HEK293 (cell line): Measurements from ENCODE around the gene FAM32A.

Experiments used
- MYNN ChIP-seq: fragments of 450-650 bp; formaldehyde crosslinking; IDR thresholded peaks from 2 replicates; pipeline ENCODE4 v1.5.1; 2016; ENCODE audit warnings: missing biosample characterization, missing genetic modification characterization, borderline replicate concordance
- ZNF510 ChIP-seq: fragments of 450-650 bp; formaldehyde crosslinking; IDR thresholded peaks from 2 replicates; pipeline ENCODE4 v1.5.1; 2018; ENCODE audit warnings: mild to moderate bottlenecking, missing genetic modification characterization, missing biosample characterization; ENCODE audit not compliant: insufficient replicate concordance
- ZNF621 ChIP-seq: fragments of 450-650 bp; formaldehyde crosslinking; IDR thresholded peaks from 2 replicates; pipeline ENCODE4 v1.5.1; 2017; ENCODE audit warnings: missing biosample characterization, missing genetic modification characterization
- TF ChIP-seq, protein P1 (sequence below): fragments of 450-650 bp; IDR thresholded peaks from 2 replicates; pipeline ENCODE4 v1.5.1; 2018; ENCODE audit warnings: missing biosample characterization, missing genetic modification characterization
- TF ChIP-seq, protein P2 (sequence below): fragments of 450-650 bp; formaldehyde crosslinking; IDR thresholded peaks from 2 replicates; pipeline ENCODE4 v1.5.1; 2016; ENCODE audit warnings: missing biosample characterization, missing genetic modification characterization
- TF ChIP-seq, protein P3 (sequence below): fragments of 450-650 bp; formaldehyde crosslinking; IDR thresholded peaks from 2 replicates; pipeline ENCODE4 v1.5.1; 2016; ENCODE audit warnings: missing biosample characterization, missing genetic modification characterization, low read depth
- TF ChIP-seq, protein P4 (sequence below): fragments of 450-650 bp; formaldehyde crosslinking; IDR thresholded peaks from 2 replicates; pipeline ENCODE4 v1.5.1; 2016; ENCODE audit warnings: missing biosample characterization, missing genetic modification characterization, borderline replicate concordance
- TF ChIP-seq, protein P5 (sequence below): fragments of 450-650 bp; formaldehyde crosslinking; IDR thresholded peaks from 2 replicates; pipeline ENCODE4 v1.5.1; 2017; ENCODE audit warnings: missing biosample characterization, mild to moderate bottlenecking, missing genetic modification characterization, moderate library complexity
- TF ChIP-seq, protein P6 (sequence below): fragments of 450-650 bp; formaldehyde crosslinking; IDR thresholded peaks from 2 replicates; pipeline ENCODE4 v1.5.1; 2016; ENCODE audit warnings: missing biosample characterization, missing genetic modification characterization

DNA sequence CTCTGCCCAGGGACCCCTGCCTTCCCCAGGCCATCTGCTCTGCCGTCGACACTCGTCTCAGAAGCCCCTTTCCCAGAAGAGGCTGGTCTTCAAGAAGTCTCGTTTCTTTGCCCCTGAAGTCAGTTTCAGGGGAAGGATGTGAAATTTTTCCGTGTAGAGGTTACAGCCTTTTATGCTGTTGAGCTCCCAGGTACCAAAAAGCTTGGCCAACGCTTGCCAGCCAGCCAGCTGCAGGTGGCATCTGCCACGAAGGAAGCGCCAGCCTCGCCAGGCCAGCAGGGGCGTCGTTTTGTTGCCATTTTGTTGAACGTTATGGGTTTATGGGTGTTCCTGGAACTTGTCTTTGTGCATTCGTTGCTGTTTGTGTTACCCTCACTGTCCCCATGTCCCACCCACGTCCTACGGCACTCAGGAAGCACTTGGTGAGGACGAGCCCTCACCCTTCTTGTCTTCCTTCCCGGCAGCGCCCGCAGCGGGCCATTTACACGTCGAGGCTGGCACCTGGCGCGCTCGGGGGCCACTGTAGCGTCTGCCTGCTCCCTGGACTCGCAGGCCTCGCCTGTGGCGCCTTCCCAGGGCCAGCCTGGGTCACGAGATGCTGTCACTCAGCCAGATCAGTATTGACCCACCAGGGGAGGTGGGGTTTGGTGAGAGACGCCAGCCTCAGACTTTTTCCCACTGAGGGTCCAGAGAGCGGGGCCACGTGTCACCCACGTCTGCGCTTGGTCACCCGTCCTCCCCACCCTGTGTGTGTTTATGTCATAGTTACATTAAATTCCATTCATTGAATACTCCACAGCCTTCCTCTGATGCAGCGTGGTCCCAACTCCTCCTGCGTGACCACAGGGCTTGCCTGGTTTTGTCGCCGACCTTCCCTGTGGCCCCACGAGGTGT is 49.6 kb downstream of the FAM32A start:
- no peak for TF ChIP-seq MYNN
- TF ChIP-seq ZNF510 (tag by site-specific recombination): no peak
- TF ChIP-seq, protein P1, sequence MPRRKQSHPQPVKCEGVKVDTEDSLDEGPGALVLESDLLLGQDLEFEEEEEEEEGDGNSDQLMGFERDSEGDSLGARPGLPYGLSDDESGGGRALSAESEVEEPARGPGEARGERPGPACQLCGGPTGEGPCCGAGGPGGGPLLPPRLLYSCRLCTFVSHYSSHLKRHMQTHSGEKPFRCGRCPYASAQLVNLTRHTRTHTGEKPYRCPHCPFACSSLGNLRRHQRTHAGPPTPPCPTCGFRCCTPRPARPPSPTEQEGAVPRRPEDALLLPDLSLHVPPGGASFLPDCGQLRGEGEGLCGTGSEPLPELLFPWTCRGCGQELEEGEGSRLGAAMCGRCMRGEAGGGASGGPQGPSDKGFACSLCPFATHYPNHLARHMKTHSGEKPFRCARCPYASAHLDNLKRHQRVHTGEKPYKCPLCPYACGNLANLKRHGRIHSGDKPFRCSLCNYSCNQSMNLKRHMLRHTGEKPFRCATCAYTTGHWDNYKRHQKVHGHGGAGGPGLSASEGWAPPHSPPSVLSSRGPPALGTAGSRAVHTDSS (tag by site-specific recombination): no peak
- TF ChIP-seq, protein P2, sequence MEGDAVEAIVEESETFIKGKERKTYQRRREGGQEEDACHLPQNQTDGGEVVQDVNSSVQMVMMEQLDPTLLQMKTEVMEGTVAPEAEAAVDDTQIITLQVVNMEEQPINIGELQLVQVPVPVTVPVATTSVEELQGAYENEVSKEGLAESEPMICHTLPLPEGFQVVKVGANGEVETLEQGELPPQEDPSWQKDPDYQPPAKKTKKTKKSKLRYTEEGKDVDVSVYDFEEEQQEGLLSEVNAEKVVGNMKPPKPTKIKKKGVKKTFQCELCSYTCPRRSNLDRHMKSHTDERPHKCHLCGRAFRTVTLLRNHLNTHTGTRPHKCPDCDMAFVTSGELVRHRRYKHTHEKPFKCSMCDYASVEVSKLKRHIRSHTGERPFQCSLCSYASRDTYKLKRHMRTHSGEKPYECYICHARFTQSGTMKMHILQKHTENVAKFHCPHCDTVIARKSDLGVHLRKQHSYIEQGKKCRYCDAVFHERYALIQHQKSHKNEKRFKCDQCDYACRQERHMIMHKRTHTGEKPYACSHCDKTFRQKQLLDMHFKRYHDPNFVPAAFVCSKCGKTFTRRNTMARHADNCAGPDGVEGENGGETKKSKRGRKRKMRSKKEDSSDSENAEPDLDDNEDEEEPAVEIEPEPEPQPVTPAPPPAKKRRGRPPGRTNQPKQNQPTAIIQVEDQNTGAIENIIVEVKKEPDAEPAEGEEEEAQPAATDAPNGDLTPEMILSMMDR (tag by site-specific recombination): no peak
- TF ChIP-seq, protein P3, sequence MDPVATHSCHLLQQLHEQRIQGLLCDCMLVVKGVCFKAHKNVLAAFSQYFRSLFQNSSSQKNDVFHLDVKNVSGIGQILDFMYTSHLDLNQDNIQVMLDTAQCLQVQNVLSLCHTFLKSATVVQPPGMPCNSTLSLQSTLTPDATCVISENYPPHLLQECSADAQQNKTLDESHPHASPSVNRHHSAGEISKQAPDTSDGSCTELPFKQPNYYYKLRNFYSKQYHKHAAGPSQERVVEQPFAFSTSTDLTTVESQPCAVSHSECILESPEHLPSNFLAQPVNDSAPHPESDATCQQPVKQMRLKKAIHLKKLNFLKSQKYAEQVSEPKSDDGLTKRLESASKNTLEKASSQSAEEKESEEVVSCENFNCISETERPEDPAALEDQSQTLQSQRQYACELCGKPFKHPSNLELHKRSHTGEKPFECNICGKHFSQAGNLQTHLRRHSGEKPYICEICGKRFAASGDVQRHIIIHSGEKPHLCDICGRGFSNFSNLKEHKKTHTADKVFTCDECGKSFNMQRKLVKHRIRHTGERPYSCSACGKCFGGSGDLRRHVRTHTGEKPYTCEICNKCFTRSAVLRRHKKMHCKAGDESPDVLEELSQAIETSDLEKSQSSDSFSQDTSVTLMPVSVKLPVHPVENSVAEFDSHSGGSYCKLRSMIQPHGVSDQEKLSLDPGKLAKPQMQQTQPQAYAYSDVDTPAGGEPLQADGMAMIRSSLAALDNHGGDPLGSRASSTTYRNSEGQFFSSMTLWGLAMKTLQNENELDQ (tag by site-specific recombination): no peak
- TF ChIP-seq, protein P4, sequence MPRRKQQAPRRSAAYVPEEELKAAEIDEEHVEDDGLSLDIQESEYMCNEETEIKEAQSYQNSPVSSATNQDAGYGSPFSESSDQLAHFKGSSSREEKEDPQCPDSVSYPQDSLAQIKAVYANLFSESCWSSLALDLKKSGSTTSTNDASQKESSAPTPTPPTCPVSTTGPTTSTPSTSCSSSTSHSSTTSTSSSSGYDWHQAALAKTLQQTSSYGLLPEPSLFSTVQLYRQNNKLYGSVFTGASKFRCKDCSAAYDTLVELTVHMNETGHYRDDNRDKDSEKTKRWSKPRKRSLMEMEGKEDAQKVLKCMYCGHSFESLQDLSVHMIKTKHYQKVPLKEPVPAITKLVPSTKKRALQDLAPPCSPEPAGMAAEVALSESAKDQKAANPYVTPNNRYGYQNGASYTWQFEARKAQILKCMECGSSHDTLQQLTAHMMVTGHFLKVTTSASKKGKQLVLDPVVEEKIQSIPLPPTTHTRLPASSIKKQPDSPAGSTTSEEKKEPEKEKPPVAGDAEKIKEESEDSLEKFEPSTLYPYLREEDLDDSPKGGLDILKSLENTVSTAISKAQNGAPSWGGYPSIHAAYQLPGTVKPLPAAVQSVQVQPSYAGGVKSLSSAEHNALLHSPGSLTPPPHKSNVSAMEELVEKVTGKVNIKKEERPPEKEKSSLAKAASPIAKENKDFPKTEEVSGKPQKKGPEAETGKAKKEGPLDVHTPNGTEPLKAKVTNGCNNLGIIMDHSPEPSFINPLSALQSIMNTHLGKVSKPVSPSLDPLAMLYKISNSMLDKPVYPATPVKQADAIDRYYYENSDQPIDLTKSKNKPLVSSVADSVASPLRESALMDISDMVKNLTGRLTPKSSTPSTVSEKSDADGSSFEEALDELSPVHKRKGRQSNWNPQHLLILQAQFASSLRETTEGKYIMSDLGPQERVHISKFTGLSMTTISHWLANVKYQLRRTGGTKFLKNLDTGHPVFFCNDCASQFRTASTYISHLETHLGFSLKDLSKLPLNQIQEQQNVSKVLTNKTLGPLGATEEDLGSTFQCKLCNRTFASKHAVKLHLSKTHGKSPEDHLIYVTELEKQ (tag by site-specific recombination): no peak
- TF ChIP-seq, protein P5, sequence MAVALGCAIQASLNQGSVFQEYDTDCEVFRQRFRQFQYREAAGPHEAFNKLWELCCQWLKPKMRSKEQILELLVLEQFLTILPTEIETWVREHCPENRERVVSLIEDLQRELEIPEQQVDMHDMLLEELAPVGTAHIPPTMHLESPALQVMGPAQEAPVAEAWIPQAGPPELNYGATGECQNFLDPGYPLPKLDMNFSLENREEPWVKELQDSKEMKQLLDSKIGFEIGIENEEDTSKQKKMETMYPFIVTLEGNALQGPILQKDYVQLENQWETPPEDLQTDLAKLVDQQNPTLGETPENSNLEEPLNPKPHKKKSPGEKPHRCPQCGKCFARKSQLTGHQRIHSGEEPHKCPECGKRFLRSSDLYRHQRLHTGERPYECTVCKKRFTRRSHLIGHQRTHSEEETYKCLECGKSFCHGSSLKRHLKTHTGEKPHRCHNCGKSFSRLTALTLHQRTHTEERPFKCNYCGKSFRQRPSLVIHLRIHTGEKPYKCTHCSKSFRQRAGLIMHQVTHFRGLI (tag by site-specific recombination): no peak
- TF ChIP-seq, protein P6, sequence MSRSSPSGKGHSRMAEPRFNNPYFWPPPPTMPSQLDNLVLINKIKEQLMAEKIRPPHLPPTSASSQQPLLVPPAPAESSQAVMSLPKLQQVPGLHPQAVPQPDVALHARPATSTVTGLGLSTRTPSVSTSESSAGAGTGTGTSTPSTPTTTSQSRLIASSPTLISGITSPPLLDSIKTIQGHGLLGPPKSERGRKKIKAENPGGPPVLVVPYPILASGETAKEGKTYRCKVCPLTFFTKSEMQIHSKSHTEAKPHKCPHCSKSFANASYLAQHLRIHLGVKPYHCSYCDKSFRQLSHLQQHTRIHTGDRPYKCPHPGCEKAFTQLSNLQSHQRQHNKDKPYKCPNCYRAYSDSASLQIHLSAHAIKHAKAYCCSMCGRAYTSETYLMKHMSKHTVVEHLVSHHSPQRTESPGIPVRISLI (tag by site-specific recombination): no peak
- no peak for TF ChIP-seq ZNF621 (tag by site-specific recombination)
